GM23248 (cell line): ENCODE results near the gene IGF2BP1.

Experiments
- EZH2 ChIP-seq: fragments of 200-600 bp; sonication (generic); IDR thresholded peaks from 2 replicates; pipeline ENCODE4 v1.6.1; 2018; ENCODE audit warnings: antibody characterized with exemption, mild to moderate bottlenecking; ENCODE audit not compliant: insufficient read depth, poor library complexity, severe bottlenecking
- EZH2phosphoT487 ChIP-seq: fragments of 200-600 bp; sonication (generic); IDR thresholded peaks from 2 replicates; pipeline ENCODE4 v1.6.1; 2018; ENCODE audit warnings: antibody characterized with exemption, moderate library complexity, mild to moderate bottlenecking, low read depth; ENCODE audit not compliant: insufficient read depth

DNA sequence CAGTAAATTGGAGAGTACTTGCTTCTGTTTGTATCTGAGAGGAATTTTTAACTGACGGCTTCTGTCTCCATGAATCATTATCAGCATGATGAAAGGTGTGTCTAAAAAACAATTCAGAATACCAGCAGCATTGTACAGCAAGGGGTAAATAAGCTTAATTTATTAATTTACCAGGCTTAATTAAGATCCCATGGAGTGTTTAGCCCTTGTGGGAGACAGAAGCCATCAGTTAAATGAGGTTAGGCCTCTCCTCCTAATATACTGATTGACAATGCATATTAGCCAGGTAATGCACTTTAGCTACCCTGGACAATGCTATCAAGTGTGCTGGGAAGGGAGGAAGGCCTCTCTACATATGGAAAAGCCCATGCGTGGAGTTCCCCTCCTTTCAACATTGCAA lies 53.4 kb downstream of the IGF2BP1 start:
- TF ChIP-seq EZH2 (no peak), EZH2phosphoT487 (no peak)
